A673 (cell line): Measurements from ENCODE around the gene PDCD10. TPM values are rescaled to one million over a fixed set of nuclear protein-coding genes. Genes with fewer than 3 reads are reported as not detected.

Experiments used
- BruUV-seq: library from RNA; stranded (reverse); fragments of 400-500 nt; replicated peaks from 2 replicates; lab custom pipeline; 2021; lab: Mats Ljungman, UMichigan
- CTCF ChIA-PET: fragments of 300-600 bp; sonication (Branson Sonifier 250); formaldehyde crosslinking; loops from one replicate; lab custom pipeline; 2022; ENCODE audit warnings: antibody characterized with exemption; lab: Charles Lee
- POLR2A ChIA-PET: fragments of 300-600 bp; sonication (Branson Sonifier 250); formaldehyde crosslinking; loops from one replicate; lab custom pipeline; 2022; ENCODE audit warnings: antibody characterized with exemption; ENCODE audit not compliant: low non-redundant PET; lab: Charles Lee
- DNase-seq: peaks from one replicate; pipeline ENCODE4 v3.0.0-alpha.2; 2015; ENCODE audit warnings: low spot score
- H3K27ac ChIP-seq: fragments of 200-600 bp; sonication (generic); 2 replicates; pipeline ENCODE4 v1.5.1; 2016; ENCODE audit warnings: mixed run types, low read depth, mild to moderate bottlenecking, mixed read lengths, antibody characterized with exemption, low read length; ENCODE audit not compliant: poor library complexity, severe bottlenecking
- H3K27me3 ChIP-seq: fragments of 200-600 bp; sonication (generic); replicated peaks from 2 replicates; pipeline ENCODE4 v1.6.1; 2017; ENCODE audit warnings: mixed run types, low read depth, mild to moderate bottlenecking, mixed read lengths, antibody characterized with exemption, low read length; ENCODE audit not compliant: insufficient read depth, poor library complexity
- H3K36me3 ChIP-seq: fragments of 200-600 bp; sonication (generic); 2 replicates; pipeline ENCODE4 v1.6.1; 2016; ENCODE audit warnings: mixed run types, mild to moderate bottlenecking, mixed read lengths, antibody characterized with exemption, low read length; ENCODE audit not compliant: insufficient read depth, poor library complexity, severe bottlenecking
- H3K4me1 ChIP-seq: fragments of 200-600 bp; sonication (generic); 2 replicates; pipeline ENCODE4 v1.6.1; 2017; ENCODE audit warnings: mixed run types, mild to moderate bottlenecking, mixed read lengths, antibody characterized with exemption, low read length; ENCODE audit not compliant: insufficient read depth, poor library complexity, severe bottlenecking
- H3K4me3 ChIP-seq: fragments of 200-600 bp; sonication (generic); 2 replicates; pipeline ENCODE4 v1.5.1; 2016; ENCODE audit warnings: low read depth, mixed run types, mild to moderate bottlenecking, mixed read lengths, low read length; ENCODE audit not compliant: poor library complexity, severe bottlenecking
- H3K9me3 ChIP-seq: fragments of 200-600 bp; sonication (generic); 2 replicates; pipeline ENCODE4 v1.6.1; 2016; ENCODE audit warnings: mixed run types, low read depth, mild to moderate bottlenecking, mixed read lengths, antibody characterized with exemption, low read length; ENCODE audit not compliant: poor library complexity, severe bottlenecking
- EZH2 ChIP-seq: fragments of 200-600 bp; sonication (generic); IDR thresholded peaks from 2 replicates; pipeline ENCODE4 v1.6.1; 2017; ENCODE audit warnings: borderline replicate concordance, low read depth, mild to moderate bottlenecking, mixed read lengths, antibody characterized with exemption, low read length; ENCODE audit not compliant: poor library complexity, severe bottlenecking
- intact Hi-C: fragments of 100-400 bp; cut with micrococcal nuclease; formaldehyde crosslinking; loops from one replicate; pipeline ENCODE4 v1.10.0; 2022; ENCODE audit not compliant: unreplicated experiment
- total RNA-seq: library from RNA; stranded (reverse); gene quantifications from 2 replicates; pipeline ENCODE4 v1.2.3, GENCODE V29; 2021
- TF ChIP-seq, protein P1 (sequence below): fragments of 300-800, 200-600 bp; sonication (generic); conservative IDR thresholded peaks from 2 replicates; pipeline ENCODE4 v1.5.1; 2017; ENCODE audit warnings: low read depth, mild to moderate bottlenecking, antibody characterized with exemption, low read length, moderate library complexity, mixed read lengths

PDCD10 gene
- total RNA-seq, 1 experiment from 2014 or later = 47.0 TPM

- H3K4me3 ChIP-seq = no peak overlapping the region
- H3K36me3 ChIP-seq = no peaks in the 10 kb centered on the region
- no peak for DNase-seq
- no peak overlapping the region for H3K27ac ChIP-seq
- ChIA-PET CTCF (no interaction called here), POLR2A (no interaction called here)
- no peak for TF ChIP-seq EZH2
- TF ChIP-seq, protein P1, sequence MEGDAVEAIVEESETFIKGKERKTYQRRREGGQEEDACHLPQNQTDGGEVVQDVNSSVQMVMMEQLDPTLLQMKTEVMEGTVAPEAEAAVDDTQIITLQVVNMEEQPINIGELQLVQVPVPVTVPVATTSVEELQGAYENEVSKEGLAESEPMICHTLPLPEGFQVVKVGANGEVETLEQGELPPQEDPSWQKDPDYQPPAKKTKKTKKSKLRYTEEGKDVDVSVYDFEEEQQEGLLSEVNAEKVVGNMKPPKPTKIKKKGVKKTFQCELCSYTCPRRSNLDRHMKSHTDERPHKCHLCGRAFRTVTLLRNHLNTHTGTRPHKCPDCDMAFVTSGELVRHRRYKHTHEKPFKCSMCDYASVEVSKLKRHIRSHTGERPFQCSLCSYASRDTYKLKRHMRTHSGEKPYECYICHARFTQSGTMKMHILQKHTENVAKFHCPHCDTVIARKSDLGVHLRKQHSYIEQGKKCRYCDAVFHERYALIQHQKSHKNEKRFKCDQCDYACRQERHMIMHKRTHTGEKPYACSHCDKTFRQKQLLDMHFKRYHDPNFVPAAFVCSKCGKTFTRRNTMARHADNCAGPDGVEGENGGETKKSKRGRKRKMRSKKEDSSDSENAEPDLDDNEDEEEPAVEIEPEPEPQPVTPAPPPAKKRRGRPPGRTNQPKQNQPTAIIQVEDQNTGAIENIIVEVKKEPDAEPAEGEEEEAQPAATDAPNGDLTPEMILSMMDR = no peak
- BruUV-seq = no TSS peak
- no peaks in the 10 kb centered on the region for H3K27me3 ChIP-seq
- intact Hi-C loops = no loop called here
- H3K9me3 ChIP-seq = no peaks in the 10 kb centered on the region
- H3K4me1 ChIP-seq = no peaks in the 10 kb centered on the region
Measured at GRCh38 chr3:167754049-167754448, 19.4 kb upstream of the PDCD10 start.

DNA sequence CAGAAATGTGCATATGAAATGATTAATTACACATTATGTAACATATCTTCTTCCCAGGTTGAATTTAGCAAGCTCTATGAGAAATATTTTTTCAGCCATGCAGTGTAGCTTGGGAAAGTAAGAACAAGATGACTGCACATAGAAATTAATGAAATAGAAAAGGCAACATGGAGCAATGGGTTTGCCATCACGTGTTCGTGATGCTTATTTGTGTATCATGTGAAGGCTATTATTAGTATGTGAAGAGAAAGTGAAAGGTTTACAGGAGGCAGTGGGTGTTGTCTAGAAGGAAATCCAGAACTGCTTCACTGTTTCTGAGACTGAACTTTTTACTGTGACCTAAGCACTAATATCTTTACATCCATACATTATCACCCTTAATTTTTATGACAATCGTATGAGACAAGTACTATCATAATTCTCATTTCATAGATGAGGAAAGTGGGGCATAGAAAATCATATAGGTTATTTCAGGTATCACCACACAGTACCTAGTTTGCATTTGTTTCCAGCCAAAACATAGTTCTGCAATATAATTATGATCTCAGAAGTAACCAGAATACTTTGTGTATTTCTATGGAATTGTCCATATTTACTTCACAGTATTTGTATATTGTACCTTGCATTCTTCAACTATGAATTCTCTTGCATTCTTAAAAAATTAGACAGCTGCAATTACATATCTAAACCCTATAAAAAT is 15.7 kb upstream of the PDCD10 start:
- no peaks in the 10 kb centered on the region for H3K9me3 ChIP-seq
- POLR2A ChIA-PET = no interaction called here
- BruUV-seq = no TSS peak
- H3K36me3 ChIP-seq = no peaks in the 10 kb centered on the region
- CTCF ChIA-PET = no interaction called here
- intact Hi-C loops = no loop called here
- no peaks in the 10 kb centered on the region for H3K27me3 ChIP-seq
- H3K4me3 ChIP-seq = no peak overlapping the region
- no peak for DNase-seq
- H3K4me1 ChIP-seq = no peaks in the 10 kb centered on the region
- H3K27ac ChIP-seq = no peak overlapping the region
- TF ChIP-seq EZH2 = no peak
- TF ChIP-seq, protein P1 = no peak

DNA sequence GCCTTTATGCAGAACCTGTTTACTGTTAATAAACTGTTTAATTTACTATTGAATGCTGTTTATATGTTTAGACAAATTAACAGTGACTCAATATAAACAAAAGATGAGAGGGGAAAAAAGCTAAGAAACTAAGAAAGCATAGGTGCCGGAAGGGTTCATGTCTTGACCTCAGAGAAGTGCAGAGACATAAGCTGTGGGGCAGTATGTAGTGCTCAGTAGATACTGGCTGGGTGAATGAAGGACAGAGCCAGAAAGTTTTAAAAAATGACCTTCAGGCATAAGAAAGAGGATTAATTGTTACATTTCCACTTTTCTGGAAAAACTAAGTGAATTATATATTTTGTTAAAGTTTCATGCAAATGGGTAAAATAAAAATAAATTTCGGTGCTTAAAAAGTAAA is 15.0 kb upstream of the PDCD10 start:
- H3K27ac ChIP-seq = no peak overlapping the region
- no peak for TF ChIP-seq EZH2
- TF ChIP-seq, protein P1 = no peak
- H3K36me3 ChIP-seq = no peaks in the 10 kb centered on the region
- no TSS peak for BruUV-seq
- DNase-seq = no peak
- H3K4me3 ChIP-seq = no peak overlapping the region
- ChIA-PET POLR2A (no interaction called here), CTCF (no interaction called here)
- no peaks in the 10 kb centered on the region for H3K4me1 ChIP-seq
- H3K9me3 ChIP-seq = no peaks in the 10 kb centered on the region
- intact Hi-C loops = no loop called here
- H3K27me3 ChIP-seq = no peaks in the 10 kb centered on the region
